Measurements from ENCODE around the gene LHCGR.

Gene LHCGR

GRCh38 chr2:48728295-48728694 lies 27.2 kb downstream of the LHCGR start:
- Histone ChIP-seq H3K4me3 (no peak overlapping the region), H3K27ac (no peak overlapping the region)
- TF ChIP-seq CTCF (IDR thresholded peaks at IDR 0.05): no peak
- DNase-seq (ENCODE audit: low spot score): no peak

- Histone ChIP-seq H3K4me3 (no peak overlapping the region), H3K27ac (no peak overlapping the region)
- no peak for TF ChIP-seq CTCF (IDR thresholded peaks at IDR 0.05)
- DNase-seq (ENCODE audit: low spot score): no peak
Measured at GRCh38 chr2:48727560-48727959, 28.0 kb downstream of the LHCGR start.

- H3K4me3 ChIP-seq: no peak overlapping the region
- no peak for DNase-seq (ENCODE audit: low spot score)
- no peak for TF ChIP-seq CTCF (IDR thresholded peaks at IDR 0.05)
- no peak overlapping the region for H3K27ac ChIP-seq
Measured at GRCh38 chr2:48725696-48726494, 29.6 kb downstream of the LHCGR start.

- H3K4me3 ChIP-seq: no peak overlapping the region
- H3K27ac ChIP-seq: no peak overlapping the region
- no peak for TF ChIP-seq CTCF (IDR thresholded peaks at IDR 0.05)
- DNase-seq (ENCODE audit: low spot score): no peak
Measured at GRCh38 chr2:48724278-48724677, 31.2 kb downstream of the LHCGR start.

GRCh38 chr2:48723129-48723528 lies 32.4 kb downstream of the LHCGR start:
- TF ChIP-seq CTCF (IDR thresholded peaks at IDR 0.05): no peak
- H3K27ac ChIP-seq: no peak overlapping the region
- DNase-seq (ENCODE audit: low spot score): no peak

GRCh38 chr2:48722391-48722790 lies 33.1 kb downstream of the LHCGR start:
- no peak for DNase-seq (ENCODE audit: low spot score)
- Histone ChIP-seq H3K4me3 (no peak overlapping the region), H3K27ac (no peak overlapping the region)
- no peak for TF ChIP-seq CTCF (IDR thresholded peaks at IDR 0.05)

More at GRCh38 chr2:48723129-48723528, 32.4 kb downstream of the LHCGR start:
- H3K4me3 ChIP-seq: no peak overlapping the region

GRCh38 chr2:48721158-48721557 lies 34.4 kb downstream of the LHCGR start:
- H3K4me3 ChIP-seq: no peak overlapping the region
- TF ChIP-seq CTCF (IDR thresholded peaks at IDR 0.05): no peak
- no peak for DNase-seq (ENCODE audit: low spot score)
- H3K27ac ChIP-seq: no peak overlapping the region
